ACC112 (cell line): ENCODE data around the gene DDRGK1.
A peak's percentile ranks its signal among the peaks of the same experiment; 100 is the strongest.
"Not testable (repeated sequence)": the region's sequence is repeated elsewhere in the genome, so short reads cannot be mapped to it uniquely, and the experiment has no call there.

Experiments
- H2AFZ ChIP-seq: fragments of 200-600 bp; sonication (generic); one replicate; pipeline ENCODE4 v1.6.0; 2017; ENCODE audit warnings: antibody characterized with exemption, low read length; ENCODE audit not compliant: unreplicated experiment
- H3K27ac ChIP-seq: fragments of 200-600 bp; sonication (generic); 2 replicates; pipeline ENCODE4 v1.5.1; 2014; ENCODE audit warnings: low read depth, mild to moderate bottlenecking, antibody characterized with exemption, low read length, moderate library complexity
- H3K27me3 ChIP-seq: fragments of 200-600 bp; sonication (generic); 2 replicates; pipeline ENCODE4 v1.6.1; 2014; ENCODE audit warnings: mild to moderate bottlenecking, antibody characterized with exemption, low read length, moderate library complexity, mixed read lengths; ENCODE audit not compliant: insufficient read depth
- H3K36me3 ChIP-seq: fragments of 200-600 bp; sonication (generic); 2 replicates; pipeline ENCODE4 v1.6.1; 2016; ENCODE audit warnings: mild to moderate bottlenecking, antibody characterized with exemption, low read length, moderate library complexity, mixed read lengths; ENCODE audit not compliant: insufficient read depth
- H3K4me1 ChIP-seq: fragments of 200-600 bp; sonication (generic); one replicate; pipeline ENCODE4 v1.6.1; 2016; ENCODE audit warnings: low read length, mixed read lengths; ENCODE audit not compliant: insufficient read depth, unreplicated experiment, control insufficient read depth
- H3K4me3 ChIP-seq: fragments of 200-600 bp; sonication (generic); 2 replicates; pipeline ENCODE4 v1.5.1; 2014; ENCODE audit warnings: mild to moderate bottlenecking, low read depth, low read length
- H3K79me2 ChIP-seq: fragments of 200-600 bp; sonication (generic); one replicate; pipeline ENCODE4 v1.6.0; 2016; ENCODE audit warnings: low read length; ENCODE audit not compliant: control insufficient read depth, unreplicated experiment, insufficient read depth

DDRGK1 gene

GRCh38 chr20:3162080-3162611, 42.3 kb downstream of the DDRGK1 start:
- no peak overlapping the region for H2AFZ ChIP-seq
- H3K4me1 ChIP-seq: peaks cover 16% of the 10 kb centered on the region
- H3K27ac ChIP-seq: no peak overlapping the region
- H3K79me2 ChIP-seq: peaks cover 25% of the 10 kb centered on the region
- no peaks in the 10 kb centered on the region for H3K27me3 ChIP-seq
- no peak overlapping the region for H3K4me3 ChIP-seq
- H3K36me3 ChIP-seq: no peaks in the 10 kb centered on the region

GRCh38 chr20:3161316-3162079, 43.0 kb downstream of the DDRGK1 start:
- Histone ChIP-seq H3K4me3 (no peak overlapping the region), H3K36me3 (no peaks in the 10 kb centered on the region), H3K4me1 (peaks cover 18% of the 10 kb centered on the region), H3K79me2 (peaks cover 31% of the 10 kb centered on the region), H2AFZ (no peak overlapping the region), H3K27ac (no peak overlapping the region), H3K27me3 (no peaks in the 10 kb centered on the region)

DNA sequence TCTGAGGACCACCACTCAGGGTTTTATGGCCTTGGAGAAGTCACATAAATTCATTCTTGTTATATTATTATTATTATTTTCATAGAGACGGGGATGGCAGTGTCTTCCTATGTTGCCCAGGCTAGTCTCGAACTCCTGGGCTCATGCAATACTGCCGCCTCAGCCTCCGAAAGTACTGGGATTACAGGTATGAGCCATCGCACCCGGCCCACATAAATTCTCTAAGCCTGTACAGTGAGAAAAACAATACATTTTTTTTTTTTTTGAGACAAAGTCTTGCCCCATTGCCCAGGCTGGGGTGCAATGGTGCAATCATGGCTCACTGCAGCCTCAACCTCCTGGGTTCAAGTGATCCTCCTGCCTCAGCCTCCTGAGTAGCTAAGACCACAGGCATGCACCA, 44.1 kb downstream of the DDRGK1 start:
- peaks cover 41% of the 10 kb centered on the region for H3K79me2 ChIP-seq
- peak overlapping the region; percentile 93; the same call in 1 of the 2 replicates for H3K4me3 ChIP-seq
- no peak overlapping the region for H2AFZ ChIP-seq
- H3K4me1 ChIP-seq: peaks cover 18% of the 10 kb centered on the region
- H3K27ac ChIP-seq: no peak overlapping the region
- H3K36me3 ChIP-seq: no peaks in the 10 kb centered on the region
- no peaks in the 10 kb centered on the region for H3K27me3 ChIP-seq

- H3K27ac ChIP-seq: peak overlapping the region; percentile 59
- peak overlapping the region; percentile 93 for H3K4me3 ChIP-seq
- no peaks in the 10 kb centered on the region for H3K27me3 ChIP-seq
- peak overlapping the region; percentile 9 for H2AFZ ChIP-seq
- H3K79me2 ChIP-seq: peaks cover 51% of the 10 kb centered on the region
- no peaks in the 10 kb centered on the region for H3K36me3 ChIP-seq
- H3K4me1 ChIP-seq: peaks cover 18% of the 10 kb centered on the region
Observed at GRCh38 chr20:3158968-3159431, 45.5 kb downstream of the DDRGK1 start.

DNA sequence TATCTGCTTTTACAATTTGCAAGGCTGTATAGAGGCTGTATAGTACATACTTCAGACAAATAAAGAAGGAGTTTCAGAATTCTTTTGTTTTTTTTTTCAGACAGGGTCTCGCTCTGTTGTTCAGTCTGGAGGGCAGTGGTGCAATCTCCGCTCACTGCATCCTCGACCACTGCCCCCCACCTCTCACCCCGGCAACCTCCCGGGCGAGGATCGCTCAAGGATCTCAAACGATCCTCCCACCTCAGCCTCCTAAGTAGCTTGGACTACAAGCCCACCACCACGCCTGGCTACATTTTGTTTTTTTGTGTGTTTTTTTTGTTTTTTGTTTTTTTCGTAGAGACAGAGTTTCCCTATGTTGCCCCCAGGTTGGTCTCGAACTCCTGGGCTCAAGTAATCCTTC, 46.7 kb downstream of the DDRGK1 start:
- peak overlapping the region; percentile 50 for H3K4me3 ChIP-seq

GRCh38 chr20:3156811-3157619, 47.5 kb downstream of the DDRGK1 start:
- no peak overlapping the region for H2AFZ ChIP-seq
- H3K4me1 ChIP-seq: peaks cover 18% of the 10 kb centered on the region
- H3K27me3 ChIP-seq: no peaks in the 10 kb centered on the region
- peak overlapping the region; percentile 50; the same call in 1 of the 2 replicates for H3K4me3 ChIP-seq
- no peak overlapping the region for H3K27ac ChIP-seq
- H3K79me2 ChIP-seq: peaks cover 67% of the 10 kb centered on the region
- H3K36me3 ChIP-seq: 0 out of 2 replicates have a peak, but pooled peaks cover 4% of the 10 kb centered on the region

More for the DNA sequence above, 46.7 kb downstream of the DDRGK1 start:
- Histone ChIP-seq H3K27ac (no peak overlapping the region), H3K79me2 (peaks cover 61% of the 10 kb centered on the region), H3K36me3 (0 out of 2 replicates have a peak, but pooled peaks cover 4% of the 10 kb centered on the region), H3K27me3 (no peaks in the 10 kb centered on the region), H2AFZ (no peak overlapping the region), H3K4me1 (peaks cover 18% of the 10 kb centered on the region)

- H3K79me2 ChIP-seq: peaks cover 82% of the 10 kb centered on the region
- H3K4me1 ChIP-seq, H2AFZ ChIP-seq, H3K27me3 ChIP-seq, H3K4me3 ChIP-seq, H3K27ac ChIP-seq: not testable (repeated sequence)
- H3K36me3 ChIP-seq: peaks cover 19% of the 10 kb centered on the region; the same call in 1 of the 2 replicates
Observed at GRCh38 chr20:3152057-3152644, 52.3 kb downstream of the DDRGK1 start.

- Histone ChIP-seq H3K4me3 (no peak overlapping the region), H3K36me3 (peaks cover 26% of the 10 kb centered on the region; the same call in 1 of the 2 replicates), H3K4me1 (no peaks in the 10 kb centered on the region), H3K27ac (no peak overlapping the region), H3K79me2 (peaks cover 79% of the 10 kb centered on the region), H2AFZ (no peak overlapping the region), H3K27me3 (no peaks in the 10 kb centered on the region)
Observed at GRCh38 chr20:3150908-3151307, 53.6 kb downstream of the DDRGK1 start.

DNA sequence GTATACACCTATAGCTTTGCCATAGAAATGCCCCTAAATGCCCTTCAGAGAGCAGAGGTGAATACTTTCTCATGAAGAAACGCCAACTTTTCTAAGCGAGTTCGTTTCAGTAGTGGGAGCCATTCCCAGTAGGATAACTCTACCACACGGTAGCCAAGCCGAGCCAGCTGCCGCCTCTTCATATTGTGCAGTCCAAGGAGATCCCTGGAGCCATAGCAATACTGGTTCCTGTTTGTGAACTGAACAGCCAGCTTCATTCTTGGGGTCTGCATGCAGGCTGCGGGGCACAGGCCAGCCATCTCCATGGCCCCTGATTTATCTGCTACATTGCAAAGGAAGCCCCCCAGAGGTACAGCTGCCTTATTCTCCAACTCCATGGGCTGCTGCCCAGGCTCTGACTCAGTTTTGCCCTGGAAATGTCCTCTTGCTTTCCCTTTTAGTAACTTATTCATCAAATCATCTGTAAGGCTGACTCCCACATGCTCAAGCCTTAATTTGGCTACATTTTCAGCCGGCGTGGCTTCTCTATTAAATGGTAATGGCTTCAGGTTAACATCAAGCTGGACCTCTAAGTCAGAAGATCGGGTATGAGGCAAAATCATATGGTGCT, 57.6 kb downstream of the DDRGK1 start:
- Histone ChIP-seq H3K27me3 (no peaks in the 10 kb centered on the region), H3K4me3 (no peak overlapping the region), H2AFZ (no peak overlapping the region), H3K36me3 (peaks cover 22% of the 10 kb centered on the region; the same call in 1 of the 2 replicates), H3K79me2 (peaks cover 60% of the 10 kb centered on the region), H3K4me1 (no peaks in the 10 kb centered on the region), H3K27ac (no peak overlapping the region)

- Histone ChIP-seq H3K79me2 (peaks cover 20% of the 10 kb centered on the region), H3K4me1 (no peaks in the 10 kb centered on the region), H3K27me3 (no peaks in the 10 kb centered on the region), H3K36me3 (peaks cover 5% of the 10 kb centered on the region; the same call in 1 of the 2 replicates), H3K4me3 (no peak overlapping the region), H2AFZ (no peak overlapping the region), H3K27ac (no peak overlapping the region)
Observed at GRCh38 chr20:3141757-3142156, 62.7 kb downstream of the DDRGK1 start.
